GM23338 (cell line): Measurements from ENCODE around the gene TMEM238. TPM values are rescaled to one million over a fixed set of nuclear protein-coding genes. Genes with fewer than 3 reads are reported as not detected.

Experiments used
- ATAC-seq: fragments of 200-7000 bp; cut with Tn5 transposase; 3 replicates; pipeline ENCODE4 v1.9.1; 2020
- DNase-seq: peaks from one replicate; pipeline ENCODE4 v3.0.0-alpha.2; 2015; ENCODE audit warnings: low spot score
- H2AFZ ChIP-seq: fragments of 200-600 bp; sonication (generic); 2 replicates; pipeline ENCODE4 v1.8.0; 2016; ENCODE audit warnings: antibody characterized with exemption, mild to moderate bottlenecking, moderate library complexity
- H3F3A ChIP-seq: fragments of 200-600 bp; sonication (generic); replicated peaks from 2 replicates; pipeline ENCODE4 v1.8.0; 2017; ENCODE audit warnings: antibody characterized with exemption, mixed run types, low read depth
- H3K27ac ChIP-seq: fragments of 200-600 bp; sonication (generic); 2 replicates; pipeline ENCODE4 v1.6.1; 2016; ENCODE audit warnings: low read depth
- H3K27me3 ChIP-seq: fragments of 200-600 bp; sonication (generic); 2 replicates; pipeline ENCODE4 v1.8.0; 2016; ENCODE audit warnings: mild to moderate bottlenecking, mixed run types, moderate library complexity; ENCODE audit not compliant: insufficient read depth
- H3K36me3 ChIP-seq: fragments of 200-600 bp; sonication (generic); 2 replicates; pipeline ENCODE4 v1.8.0; 2016; ENCODE audit warnings: mild to moderate bottlenecking; ENCODE audit not compliant: insufficient read depth
- H3K4me1 ChIP-seq: fragments of 200-600 bp; sonication (generic); 2 replicates; pipeline ENCODE4 v1.8.0; 2016; ENCODE audit warnings: mild to moderate bottlenecking, moderate library complexity; ENCODE audit not compliant: insufficient read depth
- H3K4me2 ChIP-seq: fragments of 200-600 bp; sonication (generic); 2 replicates; pipeline ENCODE4 v1.7.1; 2017; ENCODE audit warnings: mixed run types
- H3K4me3 ChIP-seq: fragments of 200-600 bp; sonication (generic); 2 replicates; pipeline ENCODE4 v1.6.1; 2016; ENCODE audit warnings: mixed run types
- H3K79me2 ChIP-seq: fragments of 200-600 bp; sonication (generic); replicated peaks from 2 replicates; pipeline ENCODE4 v1.8.0; 2017; ENCODE audit warnings: mild to moderate bottlenecking; ENCODE audit not compliant: insufficient read depth
- H3K9me2 ChIP-seq: fragments of 200-600 bp; sonication (generic); 2 replicates; pipeline ENCODE4 v1.8.0; 2017; ENCODE audit not compliant: insufficient read depth
- H4K20me1 ChIP-seq: fragments of 200-600 bp; sonication (generic); replicated peaks from 2 replicates; pipeline ENCODE4 v1.8.0; 2017; ENCODE audit warnings: mild to moderate bottlenecking; ENCODE audit not compliant: insufficient read depth
- H3K27ac Mint-ChIP-seq: 2 replicates; pipeline ENCODE4 v1.8.0; 2020; ENCODE audit warnings: inconsistent platforms, mild to moderate bottlenecking, moderate library complexity, mixed read lengths
- H3K27me3 Mint-ChIP-seq: 3 replicates; pipeline ENCODE4 v1.8.0; 2022; ENCODE audit warnings: low read depth, mild to moderate bottlenecking, moderate library complexity, mixed read lengths, inconsistent platforms; ENCODE audit not compliant: insufficient read depth, poor library complexity
- H3K36me3 Mint-ChIP-seq: 3 replicates; pipeline ENCODE4 v1.8.0; 2021; ENCODE audit warnings: low read depth, mild to moderate bottlenecking, inconsistent platforms, moderate library complexity, mixed read lengths
- H3K4me1 Mint-ChIP-seq: 3 replicates; pipeline ENCODE4 v1.8.0; 2020; ENCODE audit warnings: mild to moderate bottlenecking, inconsistent platforms, mixed read lengths
- H3K4me3 Mint-ChIP-seq: 3 replicates; pipeline ENCODE4 v1.8.0; 2021; ENCODE audit warnings: moderate library complexity, mild to moderate bottlenecking, inconsistent platforms, mixed read lengths
- H3K9me3 Mint-ChIP-seq: 3 replicates; pipeline ENCODE4 v1.8.0; 2020; ENCODE audit warnings: moderate library complexity, mild to moderate bottlenecking, inconsistent platforms, mixed read lengths
- CREB1 ChIP-seq: fragments of 250-450 bp; sonication (Bioruptor Pico); IDR thresholded peaks from 2 replicates; pipeline ENCODE4 v1.5.0; 2020; ENCODE audit warnings: low read depth, mild to moderate bottlenecking, moderate library complexity
- EZH2phosphoT487 ChIP-seq: fragments of 200-600 bp; sonication (generic); IDR thresholded peaks from one replicate; pipeline ENCODE4 v1.8.1; 2018; ENCODE audit warnings: antibody characterized with exemption; ENCODE audit not compliant: unreplicated experiment
- JUNB ChIP-seq: IDR thresholded peaks from one replicate; pipeline ENCODE4 v1.6.1; 2016; ENCODE audit warnings: antibody characterized with exemption; ENCODE audit not compliant: unreplicated experiment
- NANOG ChIP-seq: IDR thresholded peaks from 2 replicates; pipeline ENCODE4 v1.6.1; 2016; ENCODE audit warnings: antibody characterized with exemption, borderline replicate concordance
- POLR2AphosphoS5 ChIP-seq: IDR thresholded peaks from 2 replicates; pipeline ENCODE4 v1.6.1; 2016; ENCODE audit warnings: antibody characterized with exemption, low read depth
- STAT1 ChIP-seq: IDR thresholded peaks from one replicate; pipeline ENCODE4 v1.6.1; 2016; ENCODE audit warnings: antibody characterized with exemption; ENCODE audit not compliant: unreplicated experiment
- ZNF114 ChIP-seq: fragments of 250-450 bp; sonication (Bioruptor Pico); IDR thresholded peaks from 2 replicates; pipeline ENCODE4 v1.5.0; 2020; ENCODE audit warnings: mild to moderate bottlenecking, moderate library complexity
- polyA plus RNA-seq: library from polyadenylated mRNA; unstranded; fragments of >200 nt; fragmentation: Nextera tagmentation; extraction: Ambion mirVana; gene quantifications from 2 replicates; pipeline ENCODE4 v1.2.1, GENCODE V29; 2016
- total RNA-seq: library from RNA; depleted of rRNA; stranded (reverse); fragments of >200 nt; shearing (Covaris generic); gene quantifications from 2 replicates; pipeline ENCODE4 v1.2.3, GENCODE V29; 2014
- TF ChIP-seq, protein P1 (sequence below): fragments of 250-450 bp; sonication (Bioruptor Pico); IDR thresholded peaks from 2 replicates; pipeline ENCODE4 v1.5.0; 2020; ENCODE audit warnings: mild to moderate bottlenecking, moderate library complexity
- TF ChIP-seq, protein P2 (sequence below): IDR thresholded peaks from one replicate; pipeline ENCODE4 v1.6.1; 2018; ENCODE audit warnings: antibody characterized with exemption; ENCODE audit not compliant: unreplicated experiment
- TF ChIP-seq, protein P3 (sequence below): IDR thresholded peaks from 2 replicates; pipeline ENCODE4 v1.6.1; 2016; ENCODE audit warnings: antibody characterized with exemption

TMEM238 gene
- total and polyA plus RNA-seq, 2 experiments from 2014 or later: 0.55 to 7.5 TPM

DNA sequence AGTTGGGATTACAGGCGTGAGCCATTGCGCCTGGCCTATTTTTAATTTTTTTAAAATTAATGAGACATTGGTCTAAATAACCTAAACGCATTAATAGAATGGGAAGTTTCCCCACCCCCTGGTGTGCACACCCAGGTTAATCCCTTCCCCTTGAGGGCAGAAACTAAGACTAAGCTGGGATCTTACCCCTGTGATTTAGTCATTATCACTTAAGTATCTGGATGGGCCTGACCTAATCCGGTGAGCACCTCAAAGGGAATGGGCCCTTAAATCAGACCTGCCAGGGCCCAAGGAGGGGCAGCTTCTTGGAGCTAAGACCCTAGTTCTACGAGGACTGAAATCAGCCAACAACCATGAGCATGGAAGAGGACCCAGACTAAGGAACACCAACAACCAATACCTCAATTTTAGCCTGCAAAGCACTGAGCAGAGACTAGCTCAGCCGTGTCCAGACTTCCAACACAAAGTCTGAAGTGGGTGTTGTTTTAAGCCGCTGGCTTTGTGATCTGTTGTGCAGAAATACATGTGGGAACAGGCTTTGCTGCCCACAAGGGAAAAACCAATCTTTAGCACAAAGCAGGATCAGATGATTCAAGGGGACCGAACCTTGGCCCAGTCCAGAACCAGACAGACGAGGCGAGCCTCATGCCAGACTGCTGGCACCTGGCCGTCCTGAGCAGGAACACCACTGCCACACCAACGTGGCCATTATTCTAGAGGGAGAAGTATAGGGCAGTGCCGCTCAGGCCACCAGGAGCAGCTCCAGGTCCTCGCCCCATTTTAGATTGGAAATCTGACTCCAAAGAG, 16.4 kb upstream of the TMEM238 start:
- peaks cover 55% of the 10 kb centered on the region for H3F3A ChIP-seq
- DNase-seq (no peak), ATAC-seq (peak; percentile 12; the same call in 1 of the 3 replicates)
- peaks cover 25% of the 10 kb centered on the region for H3K79me2 ChIP-seq
- TF ChIP-seq, protein P1, sequence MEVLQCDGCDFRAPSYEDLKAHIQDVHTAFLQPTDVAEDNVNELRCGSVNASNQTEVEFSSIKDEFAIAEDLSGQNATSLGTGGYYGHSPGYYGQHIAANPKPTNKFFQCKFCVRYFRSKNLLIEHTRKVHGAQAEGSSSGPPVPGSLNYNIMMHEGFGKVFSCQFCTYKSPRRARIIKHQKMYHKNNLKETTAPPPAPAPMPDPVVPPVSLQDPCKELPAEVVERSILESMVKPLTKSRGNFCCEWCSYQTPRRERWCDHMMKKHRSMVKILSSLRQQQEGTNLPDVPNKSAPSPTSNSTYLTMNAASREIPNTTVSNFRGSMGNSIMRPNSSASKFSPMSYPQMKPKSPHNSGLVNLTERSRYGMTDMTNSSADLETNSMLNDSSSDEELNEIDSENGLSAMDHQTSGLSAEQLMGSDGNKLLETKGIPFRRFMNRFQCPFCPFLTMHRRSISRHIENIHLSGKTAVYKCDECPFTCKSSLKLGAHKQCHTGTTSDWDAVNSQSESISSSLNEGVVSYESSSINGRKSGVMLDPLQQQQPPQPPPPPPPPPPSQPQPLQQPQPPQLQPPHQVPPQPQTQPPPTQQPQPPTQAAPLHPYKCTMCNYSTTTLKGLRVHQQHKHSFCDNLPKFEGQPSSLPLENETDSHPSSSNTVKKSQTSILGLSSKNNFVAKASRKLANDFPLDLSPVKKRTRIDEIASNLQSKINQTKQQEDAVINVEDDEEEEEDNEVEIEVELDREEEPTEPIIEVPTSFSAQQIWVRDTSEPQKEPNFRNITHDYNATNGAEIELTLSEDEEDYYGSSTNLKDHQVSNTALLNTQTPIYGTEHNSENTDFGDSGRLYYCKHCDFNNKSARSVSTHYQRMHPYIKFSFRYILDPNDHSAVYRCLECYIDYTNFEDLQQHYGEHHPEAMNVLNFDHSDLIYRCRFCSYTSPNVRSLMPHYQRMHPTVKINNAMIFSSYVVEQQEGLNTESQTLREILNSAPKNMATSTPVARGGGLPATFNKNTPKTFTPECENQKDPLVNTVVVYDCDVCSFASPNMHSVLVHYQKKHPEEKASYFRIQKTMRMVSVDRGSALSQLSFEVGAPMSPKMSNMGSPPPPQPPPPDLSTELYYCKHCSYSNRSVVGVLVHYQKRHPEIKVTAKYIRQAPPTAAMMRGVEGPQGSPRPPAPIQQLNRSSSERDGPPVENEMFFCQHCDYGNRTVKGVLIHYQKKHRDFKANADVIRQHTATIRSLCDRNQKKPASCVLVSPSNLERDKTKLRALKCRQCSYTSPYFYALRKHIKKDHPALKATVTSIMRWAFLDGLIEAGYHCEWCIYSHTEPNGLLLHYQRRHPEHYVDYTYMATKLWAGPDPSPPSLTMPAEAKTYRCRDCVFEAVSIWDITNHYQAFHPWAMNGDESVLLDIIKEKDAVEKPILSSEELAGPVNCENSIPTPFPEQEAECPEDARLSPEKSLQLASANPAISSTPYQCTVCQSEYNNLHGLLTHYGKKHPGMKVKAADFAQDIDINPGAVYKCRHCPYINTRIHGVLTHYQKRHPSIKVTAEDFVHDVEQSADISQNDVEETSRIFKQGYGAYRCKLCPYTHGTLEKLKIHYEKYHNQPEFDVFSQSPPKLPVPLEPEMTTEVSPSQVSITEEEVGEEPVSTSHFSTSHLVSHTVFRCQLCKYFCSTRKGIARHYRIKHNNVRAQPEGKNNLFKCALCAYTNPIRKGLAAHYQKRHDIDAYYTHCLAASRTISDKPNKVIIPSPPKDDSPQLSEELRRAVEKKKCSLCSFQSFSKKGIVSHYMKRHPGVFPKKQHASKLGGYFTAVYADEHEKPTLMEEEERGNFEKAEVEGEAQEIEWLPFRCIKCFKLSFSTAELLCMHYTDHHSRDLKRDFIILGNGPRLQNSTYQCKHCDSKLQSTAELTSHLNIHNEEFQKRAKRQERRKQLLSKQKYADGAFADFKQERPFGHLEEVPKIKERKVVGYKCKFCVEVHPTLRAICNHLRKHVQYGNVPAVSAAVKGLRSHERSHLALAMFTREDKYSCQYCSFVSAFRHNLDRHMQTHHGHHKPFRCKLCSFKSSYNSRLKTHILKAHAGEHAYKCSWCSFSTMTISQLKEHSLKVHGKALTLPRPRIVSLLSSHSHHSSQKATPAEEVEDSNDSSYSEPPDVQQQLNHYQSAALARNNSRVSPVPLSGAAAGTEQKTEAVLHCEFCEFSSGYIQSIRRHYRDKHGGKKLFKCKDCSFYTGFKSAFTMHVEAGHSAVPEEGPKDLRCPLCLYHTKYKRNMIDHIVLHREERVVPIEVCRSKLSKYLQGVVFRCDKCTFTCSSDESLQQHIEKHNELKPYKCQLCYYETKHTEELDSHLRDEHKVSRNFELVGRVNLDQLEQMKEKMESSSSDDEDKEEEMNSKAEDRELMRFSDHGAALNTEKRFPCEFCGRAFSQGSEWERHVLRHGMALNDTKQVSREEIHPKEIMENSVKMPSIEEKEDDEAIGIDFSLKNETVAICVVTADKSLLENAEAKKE: no peak
- TF ChIP-seq POLR2AphosphoS5 (no peak; the same call in none of the 2 replicates), EZH2phosphoT487 (no peak), NANOG (no peak), CREB1 (no peak), JUNB (no peak), STAT1 (no peak), ZNF114 (CRISPR knock-in tag) (no peak)
- TF ChIP-seq, protein P2, sequence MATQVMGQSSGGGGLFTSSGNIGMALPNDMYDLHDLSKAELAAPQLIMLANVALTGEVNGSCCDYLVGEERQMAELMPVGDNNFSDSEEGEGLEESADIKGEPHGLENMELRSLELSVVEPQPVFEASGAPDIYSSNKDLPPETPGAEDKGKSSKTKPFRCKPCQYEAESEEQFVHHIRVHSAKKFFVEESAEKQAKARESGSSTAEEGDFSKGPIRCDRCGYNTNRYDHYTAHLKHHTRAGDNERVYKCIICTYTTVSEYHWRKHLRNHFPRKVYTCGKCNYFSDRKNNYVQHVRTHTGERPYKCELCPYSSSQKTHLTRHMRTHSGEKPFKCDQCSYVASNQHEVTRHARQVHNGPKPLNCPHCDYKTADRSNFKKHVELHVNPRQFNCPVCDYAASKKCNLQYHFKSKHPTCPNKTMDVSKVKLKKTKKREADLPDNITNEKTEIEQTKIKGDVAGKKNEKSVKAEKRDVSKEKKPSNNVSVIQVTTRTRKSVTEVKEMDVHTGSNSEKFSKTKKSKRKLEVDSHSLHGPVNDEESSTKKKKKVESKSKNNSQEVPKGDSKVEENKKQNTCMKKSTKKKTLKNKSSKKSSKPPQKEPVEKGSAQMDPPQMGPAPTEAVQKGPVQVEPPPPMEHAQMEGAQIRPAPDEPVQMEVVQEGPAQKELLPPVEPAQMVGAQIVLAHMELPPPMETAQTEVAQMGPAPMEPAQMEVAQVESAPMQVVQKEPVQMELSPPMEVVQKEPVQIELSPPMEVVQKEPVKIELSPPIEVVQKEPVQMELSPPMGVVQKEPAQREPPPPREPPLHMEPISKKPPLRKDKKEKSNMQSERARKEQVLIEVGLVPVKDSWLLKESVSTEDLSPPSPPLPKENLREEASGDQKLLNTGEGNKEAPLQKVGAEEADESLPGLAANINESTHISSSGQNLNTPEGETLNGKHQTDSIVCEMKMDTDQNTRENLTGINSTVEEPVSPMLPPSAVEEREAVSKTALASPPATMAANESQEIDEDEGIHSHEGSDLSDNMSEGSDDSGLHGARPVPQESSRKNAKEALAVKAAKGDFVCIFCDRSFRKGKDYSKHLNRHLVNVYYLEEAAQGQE: no peak
- TF ChIP-seq, protein P3, sequence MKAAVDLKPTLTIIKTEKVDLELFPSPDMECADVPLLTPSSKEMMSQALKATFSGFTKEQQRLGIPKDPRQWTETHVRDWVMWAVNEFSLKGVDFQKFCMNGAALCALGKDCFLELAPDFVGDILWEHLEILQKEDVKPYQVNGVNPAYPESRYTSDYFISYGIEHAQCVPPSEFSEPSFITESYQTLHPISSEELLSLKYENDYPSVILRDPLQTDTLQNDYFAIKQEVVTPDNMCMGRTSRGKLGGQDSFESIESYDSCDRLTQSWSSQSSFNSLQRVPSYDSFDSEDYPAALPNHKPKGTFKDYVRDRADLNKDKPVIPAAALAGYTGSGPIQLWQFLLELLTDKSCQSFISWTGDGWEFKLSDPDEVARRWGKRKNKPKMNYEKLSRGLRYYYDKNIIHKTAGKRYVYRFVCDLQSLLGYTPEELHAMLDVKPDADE: no peak
- H3K36me3 Mint-ChIP-seq: peaks cover 50% of the 10 kb centered on the region
- peaks cover 38% of the 10 kb centered on the region for H3K36me3 ChIP-seq
- H3K4me1 ChIP-seq: peaks cover 11% of the 10 kb centered on the region
- peaks cover 42% of the 10 kb centered on the region for H4K20me1 ChIP-seq
- no peak overlapping the region for H3K4me2 ChIP-seq
- H2AFZ ChIP-seq: no peak overlapping the region
- H3K27ac ChIP-seq: peak overlapping the region; percentile 89
- H3K4me3 Mint-ChIP-seq: no peak overlapping the region; the same call in 2 of the 3 replicates
- no peaks in the 10 kb centered on the region for H3K9me2 ChIP-seq
- H3K27me3 ChIP-seq: no peaks in the 10 kb centered on the region
- H3K4me1 Mint-ChIP-seq: peaks cover 15% of the 10 kb centered on the region
- no peaks in the 10 kb centered on the region; the same call in 2 of the 3 replicates for H3K9me3 Mint-ChIP-seq
- H3K27ac Mint-ChIP-seq: no peak overlapping the region
- H3K27me3 Mint-ChIP-seq: peaks cover 6% of the 10 kb centered on the region
- H3K4me3 ChIP-seq: no peak overlapping the region
